ENCODE measurements around the gene RARRES1.

RARRES1 gene

GRCh38 chr3:158731938-158732855 lies at the start of gene RARRES1:
RARRES1 (minus strand) TSS chr3:158732457; CDS start chr3:158732415, 42 bp downstream.
- DNase-seq = peak; percentile 66

- DNase-seq = peak; percentile 23
Observed at GRCh38 chr3:158781849-158782248, 49.6 kb upstream of the RARRES1 start.

- no peak for DNase-seq
Observed at GRCh38 chr3:158781191-158781590, 48.9 kb upstream of the RARRES1 start.

GRCh38 chr3:158780766-158781165 lies 48.5 kb upstream of the RARRES1 start:
- DNase-seq = no peak

- DNase-seq = no peak
Observed at GRCh38 chr3:158777161-158777873, 45.1 kb upstream of the RARRES1 start.

- no peak for DNase-seq
Observed at GRCh38 chr3:158776531-158776930, 44.3 kb upstream of the RARRES1 start.

- DNase-seq = no peak
Observed at GRCh38 chr3:158775426-158776410, 43.5 kb upstream of the RARRES1 start.

GRCh38 chr3:158774965-158775364 lies 42.7 kb upstream of the RARRES1 start:
- no peak for DNase-seq

- DNase-seq = no peak
Observed at GRCh38 chr3:158773845-158774830, 41.9 kb upstream of the RARRES1 start.

GRCh38 chr3:158773166-158773565 lies 40.9 kb upstream of the RARRES1 start:
- no peak for DNase-seq

GRCh38 chr3:158771982-158772381 lies 39.7 kb upstream of the RARRES1 start:
- DNase-seq = no peak

GRCh38 chr3:158771577-158771976 lies 39.3 kb upstream of the RARRES1 start:
- no peak for DNase-seq

GRCh38 chr3:158770741-158771350 lies 38.6 kb upstream of the RARRES1 start:
- no peak for DNase-seq

- no peak for DNase-seq
Observed at GRCh38 chr3:158769952-158770740, 37.9 kb upstream of the RARRES1 start.

- no peak for DNase-seq
Observed at GRCh38 chr3:158769549-158769948, 37.3 kb upstream of the RARRES1 start.

- no peak for DNase-seq
Observed at GRCh38 chr3:158768881-158769543, 36.8 kb upstream of the RARRES1 start.

GRCh38 chr3:158768361-158768787 lies 36.1 kb upstream of the RARRES1 start:
- peak; percentile 7 for DNase-seq

GRCh38 chr3:158766364-158766763 lies 34.1 kb upstream of the RARRES1 start:
- DNase-seq = no peak

- no peak for DNase-seq
Observed at GRCh38 chr3:158765518-158766205, 33.4 kb upstream of the RARRES1 start.

Measured in NCI-H69 (cell line).